Measurements from ENCODE around the gene NRAP.

Gene NRAP

GRCh38 chr10:113663908-113664307, at the start of gene NRAP:
Gene NRAP, minus strand, starts transcription at chr10:113664041. Its CDS starts 159 bp downstream, at chr10:113663882.
- no peak for DNase-seq

GRCh38 chr10:113713640-113713982, 49.8 kb upstream of the NRAP start:
- no peak for DNase-seq

- no peak for DNase-seq
Observed at GRCh38 chr10:113712755-113713639, 49.2 kb upstream of the NRAP start.

GRCh38 chr10:113712024-113712423, 48.2 kb upstream of the NRAP start:
- no peak for DNase-seq

GRCh38 chr10:113711142-113711541, 47.3 kb upstream of the NRAP start:
- no peak for DNase-seq

- DNase-seq = no peak
Observed at GRCh38 chr10:113709221-113709838, 45.5 kb upstream of the NRAP start.

GRCh38 chr10:113708640-113709039, 44.8 kb upstream of the NRAP start:
- DNase-seq = no peak

GRCh38 chr10:113706623-113707022, 42.8 kb upstream of the NRAP start:
- no peak for DNase-seq

- DNase-seq = no peak
Observed at GRCh38 chr10:113705344-113705652, 41.5 kb upstream of the NRAP start.

GRCh38 chr10:113704637-113705343, 40.9 kb upstream of the NRAP start:
- peak; percentile 7 to 13 for DNase-seq

GRCh38 chr10:113697595-113697994, 33.8 kb upstream of the NRAP start:
- no peak for DNase-seq

GRCh38 chr10:113695691-113696090, 31.9 kb upstream of the NRAP start:
- DNase-seq = no peak

GRCh38 chr10:113693348-113693747, 29.5 kb upstream of the NRAP start:
- no peak for DNase-seq

- DNase-seq = no peak
Observed at GRCh38 chr10:113692271-113692670, 28.4 kb upstream of the NRAP start.

GRCh38 chr10:113691381-113691780, 27.5 kb upstream of the NRAP start:
- DNase-seq = no peak

GRCh38 chr10:113690749-113691148, 26.9 kb upstream of the NRAP start:
- DNase-seq = no peak

GRCh38 chr10:113689574-113689973, 25.7 kb upstream of the NRAP start:
- no peak for DNase-seq

GRCh38 chr10:113689057-113689456, 25.2 kb upstream of the NRAP start:
- DNase-seq = no peak

- no peak for DNase-seq
Observed at GRCh38 chr10:113687037-113687436, 23.2 kb upstream of the NRAP start.

GRCh38 chr10:113686028-113686427, 22.2 kb upstream of the NRAP start:
- DNase-seq = no peak

GRCh38 chr10:113683300-113683699, 19.5 kb upstream of the NRAP start:
- DNase-seq = no peak

GRCh38 chr10:113681533-113682470, 18.0 kb upstream of the NRAP start:
- no peak for DNase-seq

Data from NCI-H446 (cell line).